ENCODE data around the gene MID1IP1.

MID1IP1 gene

GRCh38 chrX:38800981-38801845 lies at the start of gene MID1IP1:
Gene MID1IP1 (plus strand): TSS chrX:38801459. CDS start chrX:38804947, 3,488 bp downstream.
- DNase-seq (ENCODE audit: low read depth): peak; percentile 38

GRCh38 chrX:38754102-38754790 lies 47.0 kb upstream of the MID1IP1 start:
- no peak for DNase-seq (ENCODE audit: low read depth)

- no peak for DNase-seq (ENCODE audit: low read depth)
These were observed 46.2 kb upstream of the MID1IP1 start for GRCh38 chrX:38754818-38755718.

GRCh38 chrX:38760883-38761282 lies 40.4 kb upstream of the MID1IP1 start:
- DNase-seq (ENCODE audit: low read depth): no peak

- no peak for DNase-seq (ENCODE audit: low read depth)
These were observed 33.2 kb upstream of the MID1IP1 start for GRCh38 chrX:38768079-38768478.

GRCh38 chrX:38770152-38770551 lies 31.1 kb upstream of the MID1IP1 start:
- DNase-seq (ENCODE audit: low read depth): no peak

- no peak for DNase-seq (ENCODE audit: low read depth)
These were observed 27.0 kb upstream of the MID1IP1 start for GRCh38 chrX:38774249-38774648.

GRCh38 chrX:38796946-38797345 lies 4.3 kb upstream of the MID1IP1 start:
- DNase-seq (ENCODE audit: low read depth): no peak

- DNase-seq (ENCODE audit: low read depth): no peak
These were observed 2.3 kb upstream of the MID1IP1 start for GRCh38 chrX:38798956-38799355.

GRCh38 chrX:38799995-38800580 lies 1.2 kb upstream of the MID1IP1 start:
- no peak for DNase-seq (ENCODE audit: low read depth)

- no peak for DNase-seq (ENCODE audit: low read depth)
These were observed 2.0 kb downstream of the MID1IP1 start for GRCh38 chrX:38803243-38803587.

- DNase-seq (ENCODE audit: low read depth): peak; percentile 30
These were observed 2.6 kb downstream of the MID1IP1 start for GRCh38 chrX:38803588-38804431.

GRCh38 chrX:38804432-38804681 lies 3.1 kb downstream of the MID1IP1 start:
- no peak for DNase-seq (ENCODE audit: low read depth)

- peak; percentile 6 for DNase-seq (ENCODE audit: low read depth)
These were observed 3.6 kb downstream of the MID1IP1 start for GRCh38 chrX:38804682-38805431.

- DNase-seq (ENCODE audit: low read depth): peak; percentile 22
These were observed 4.5 kb downstream of the MID1IP1 start for GRCh38 chrX:38805432-38806389.

GRCh38 chrX:38806875-38807621 lies 5.8 kb downstream of the MID1IP1 start:
- no peak for DNase-seq (ENCODE audit: low read depth)

- DNase-seq (ENCODE audit: low read depth): no peak
These were observed 6.6 kb downstream of the MID1IP1 start for GRCh38 chrX:38807873-38808272.

GRCh38 chrX:38811515-38812243 lies 10.4 kb downstream of the MID1IP1 start:
- DNase-seq (ENCODE audit: low read depth): no peak
